ENCODE data around the gene SMARCB1. TPM values are rescaled to one million over a fixed set of nuclear protein-coding genes. Genes with fewer than 3 reads are reported as not detected.
A peak's percentile ranks its signal among the peaks of the same experiment; 100 is the strongest.
"Not testable (repeated sequence)": the region's sequence is repeated elsewhere in the genome, so short reads cannot be mapped to it uniquely, and the experiment has no call there.

SMARCB1 gene
- total RNA-seq, 2 experiments from 2014 or later, result 112 to 113 TPM

GRCh38 chr22:23857606-23858483 is 71.1 kb downstream of the SMARCB1 start, which contains the start of gene SLC2A11:
SLC2A11 (plus strand) TSS chr22:23857875; CDS start chr22:23858000, 125 bp downstream.
- Mint-ChIP-seq H3K27me3 (ENCODE audit: low read depth) (no peaks in the 10 kb centered on the region), H3K27ac (peak within 1 kb of the TSS; percentile 88), H3K4me1 (ENCODE audit: low read depth) (peaks cover 20% of the 10 kb centered on the region), H3K4me3 (peak within 1 kb of the TSS; percentile 89), H3K36me3 (ENCODE audit: low read depth) (no peaks in the 10 kb centered on the region), H3K9me3 (ENCODE audit: insufficient read depth) (no peaks in the 10 kb centered on the region)
- CTCF ChIA-PET, result interaction anchor here (0.6 to 4.9 kb wide), 18 partner anchors 9 to 299 kb away, joined by 3 to 54 read pairs (median 3); partner anchors contain the start of genes CHCHD10 and MIF
- ATAC-seq (peak; percentile 99), DNase-seq (peak; percentile 97)
- POLR2A ChIA-PET, result interaction anchor here (0.6 to 3.2 kb wide), 12 partner anchors 12 to 638 kb away, joined by 3 to 21 read pairs (median 4); partner anchors contain the start of genes DERL3 and MIF

GRCh38 chr22:23858484-23858815 is 71.7 kb downstream of the SMARCB1 start:
- POLR2A ChIA-PET, result interaction anchor here (0.6 to 3.2 kb wide), 4 partner anchors 14 to 638 kb away, joined by 3 to 21 read pairs (median 4); partner anchors contain the start of gene MIF
- CTCF ChIA-PET, result interaction anchor here (0.7 to 4.9 kb wide), 6 partner anchors 9 to 252 kb away, joined by 3 to 54 read pairs (median 7); partner anchors contain the start of gene MIF
- no peak for ATAC-seq
- Mint-ChIP-seq H3K4me3 (peak overlapping the region; percentile 89), H3K9me3 (ENCODE audit: insufficient read depth) (no peaks in the 10 kb centered on the region), H3K27me3 (ENCODE audit: low read depth) (no peaks in the 10 kb centered on the region), H3K4me1 (ENCODE audit: low read depth) (peaks cover 20% of the 10 kb centered on the region), H3K36me3 (ENCODE audit: low read depth) (no peaks in the 10 kb centered on the region), H3K27ac (peak overlapping the region; percentile 88)
- DNase-seq, result no peak

- Mint-ChIP-seq H3K4me3 (peak overlapping the region; percentile 89), H3K27ac (no peak overlapping the region)
Measured at GRCh38 chr22:23859201-23859600, 72.4 kb downstream of the SMARCB1 start.

GRCh38 chr22:23860187-23860586 is 73.4 kb downstream of the SMARCB1 start:
- DNase-seq; H3K36me3 Mint-ChIP-seq (ENCODE audit: low read depth); ATAC-seq; H3K27ac Mint-ChIP-seq; POLR2A ChIA-PET; H3K27me3 Mint-ChIP-seq (ENCODE audit: low read depth); H3K4me3 Mint-ChIP-seq; H3K9me3 Mint-ChIP-seq (ENCODE audit: insufficient read depth): not testable (repeated sequence)
- peaks cover 20% of the 10 kb centered on the region for H3K4me1 Mint-ChIP-seq (ENCODE audit: low read depth)
- CTCF ChIA-PET, result interaction anchor here (3.8 to 4.9 kb wide), 2 partner anchors 11 to 34 kb away, joined by 42 to 54 read pairs; partner anchors contain the start of gene MIF

More at GRCh38 chr22:23859201-23859600, 72.4 kb downstream of the SMARCB1 start:
- CTCF ChIA-PET, result interaction anchor here (2.0 to 4.9 kb wide), 4 partner anchors 10 to 89 kb away, joined by 5 to 54 read pairs (median 26); partner anchors contain the start of gene MIF
- Mint-ChIP-seq H3K27me3 (ENCODE audit: low read depth) (no peaks in the 10 kb centered on the region), H3K36me3 (ENCODE audit: low read depth) (no peaks in the 10 kb centered on the region), H3K4me1 (ENCODE audit: low read depth) (peaks cover 20% of the 10 kb centered on the region), H3K9me3 (ENCODE audit: insufficient read depth) (no peaks in the 10 kb centered on the region)
- ATAC-seq (no peak), DNase-seq (no peak)
- POLR2A ChIA-PET, result interaction anchor here (0.6 to 3.2 kb wide), 2 partner anchors 14 to 35 kb away, joined by 3 to 21 read pairs; partner anchors contain the start of gene MIF

DNA sequence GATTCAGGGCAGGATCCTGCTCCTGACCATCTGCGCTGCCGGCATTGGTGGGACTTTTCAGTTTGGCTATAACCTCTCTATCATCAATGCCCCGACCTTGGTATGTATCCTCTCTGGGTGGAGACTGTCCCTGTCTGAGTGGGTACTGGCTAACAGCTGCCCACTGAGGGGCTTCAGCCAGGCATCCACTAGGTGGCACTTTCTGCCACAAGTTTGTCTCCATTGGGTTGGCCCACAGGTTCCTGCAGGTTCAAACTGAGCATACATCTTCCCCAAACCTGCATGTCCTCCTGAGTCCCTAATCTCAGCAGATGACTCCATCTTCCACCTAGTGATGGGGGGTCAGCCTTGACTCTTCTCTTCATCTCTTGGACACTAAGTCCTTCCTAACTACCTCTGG is 75.3 kb downstream of the SMARCB1 start:
- Mint-ChIP-seq H3K4me3 (no peak overlapping the region), H3K4me1 (ENCODE audit: low read depth) (peaks cover 14% of the 10 kb centered on the region), H3K27ac (no peak overlapping the region), H3K36me3 (ENCODE audit: low read depth) (no peaks in the 10 kb centered on the region), H3K9me3 (ENCODE audit: insufficient read depth) (no peaks in the 10 kb centered on the region), H3K27me3 (ENCODE audit: low read depth) (no peaks in the 10 kb centered on the region)
- ATAC-seq (no peak), DNase-seq (peak; percentile 69)
- ChIA-PET POLR2A (no interaction called here), CTCF (interaction anchor here (0.7 to 3.2 kb wide), 2 partner anchors 31 to 184 kb away, joined by 3 to 29 read pairs; partner anchors contain the start of gene MIF)

DNA sequence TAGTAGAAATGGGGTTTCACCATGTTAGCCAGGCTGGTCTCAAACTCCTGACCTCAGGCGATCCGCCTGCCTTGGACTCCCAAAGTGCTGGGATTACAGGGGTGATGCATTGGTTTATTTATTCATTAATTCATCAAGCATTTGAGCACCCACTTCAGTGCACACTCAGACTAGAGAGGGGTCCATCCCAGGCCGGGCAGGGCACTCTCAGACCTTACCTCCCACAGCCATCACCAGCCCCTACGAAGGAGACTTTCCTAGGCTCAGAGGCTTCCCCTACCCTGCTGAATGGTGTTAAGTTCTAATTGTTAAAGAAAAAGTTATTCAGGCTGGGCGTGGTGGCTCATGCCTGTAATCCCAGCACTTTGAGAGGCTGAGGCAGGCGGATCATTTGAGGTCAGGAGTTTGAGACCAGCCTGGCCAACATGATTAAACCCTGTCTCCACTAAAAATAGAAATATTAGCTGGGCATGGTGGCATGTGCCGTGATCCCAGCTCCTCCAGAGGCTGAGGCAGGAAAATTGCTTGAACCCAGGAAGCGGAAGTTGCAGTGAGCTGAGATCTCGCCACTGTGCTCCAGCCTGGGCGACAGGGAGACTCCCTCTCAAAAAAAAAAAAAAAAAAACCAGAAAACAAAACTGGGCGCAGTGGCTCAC is 77.9 kb downstream of the SMARCB1 start:
- H3K4me3 Mint-ChIP-seq; ATAC-seq; H3K4me1 Mint-ChIP-seq (ENCODE audit: low read depth); POLR2A ChIA-PET; H3K27me3 Mint-ChIP-seq (ENCODE audit: low read depth); DNase-seq; H3K27ac Mint-ChIP-seq; H3K36me3 Mint-ChIP-seq (ENCODE audit: low read depth); H3K9me3 Mint-ChIP-seq (ENCODE audit: insufficient read depth): not testable (repeated sequence)
- CTCF ChIA-PET, result interaction anchor here (0.9 kb wide), 1 partner anchor 242 kb away, joined by 4 read pairs; no protein-coding TSS in a partner anchor

GRCh38 chr22:23868580-23868979 is 81.8 kb downstream of the SMARCB1 start:
- H3K4me1 Mint-ChIP-seq (ENCODE audit: low read depth), result no peaks in the 10 kb centered on the region
- ChIA-PET POLR2A (no interaction called here), CTCF (interaction anchor here (1.8 kb wide), 1 partner anchor 25 kb away, joined by 6 read pairs; the partner anchor contains the start of gene MIF)
- no peak overlapping the region for H3K27ac Mint-ChIP-seq
- H3K36me3 Mint-ChIP-seq (ENCODE audit: low read depth), result no peaks in the 10 kb centered on the region
- DNase-seq (no peak), ATAC-seq (no peak)
- no peaks in the 10 kb centered on the region for H3K27me3 Mint-ChIP-seq (ENCODE audit: low read depth)
- no peak overlapping the region for H3K4me3 Mint-ChIP-seq
- H3K9me3 Mint-ChIP-seq (ENCODE audit: insufficient read depth), result no peaks in the 10 kb centered on the region

DNA sequence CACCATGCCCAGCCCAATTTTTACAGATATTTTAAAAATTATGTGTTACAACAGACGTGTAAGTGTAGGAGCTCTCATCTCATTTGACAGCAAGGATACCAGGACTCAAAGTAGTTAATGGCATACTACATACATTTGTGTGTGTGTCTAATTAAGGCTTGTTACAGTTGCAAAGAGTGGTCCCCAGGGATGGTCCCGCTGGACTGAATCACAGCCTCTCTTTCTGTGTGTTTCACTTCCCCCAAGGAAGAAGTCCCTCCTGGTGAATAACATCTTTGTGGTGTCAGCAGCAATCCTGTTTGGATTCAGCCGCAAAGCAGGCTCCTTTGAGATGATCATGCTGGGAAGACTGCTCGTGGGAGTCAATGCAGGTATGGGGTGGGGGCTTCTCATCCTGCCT is 88.1 kb downstream of the SMARCB1 start:
- H3K27ac Mint-ChIP-seq, result no peak overlapping the region
- DNase-seq, result no peak
- no peaks in the 10 kb centered on the region for H3K27me3 Mint-ChIP-seq (ENCODE audit: low read depth)
- H3K9me3 Mint-ChIP-seq (ENCODE audit: insufficient read depth), result no peaks in the 10 kb centered on the region
- H3K4me3 Mint-ChIP-seq, result no peak overlapping the region
- H3K36me3 Mint-ChIP-seq (ENCODE audit: low read depth), result peaks cover 2% of the 10 kb centered on the region
- POLR2A ChIA-PET, result interaction anchor here (2.2 kb wide), 1 partner anchor 19 kb away, joined by 10 read pairs; the partner anchor contains the start of gene MIF
- no peaks in the 10 kb centered on the region for H3K4me1 Mint-ChIP-seq (ENCODE audit: low read depth)
- no peak for ATAC-seq
- CTCF ChIA-PET, result interaction anchor here (1.4 kb wide), 1 partner anchor 19 kb away, joined by 4 read pairs; the partner anchor contains the start of gene MIF

DNA sequence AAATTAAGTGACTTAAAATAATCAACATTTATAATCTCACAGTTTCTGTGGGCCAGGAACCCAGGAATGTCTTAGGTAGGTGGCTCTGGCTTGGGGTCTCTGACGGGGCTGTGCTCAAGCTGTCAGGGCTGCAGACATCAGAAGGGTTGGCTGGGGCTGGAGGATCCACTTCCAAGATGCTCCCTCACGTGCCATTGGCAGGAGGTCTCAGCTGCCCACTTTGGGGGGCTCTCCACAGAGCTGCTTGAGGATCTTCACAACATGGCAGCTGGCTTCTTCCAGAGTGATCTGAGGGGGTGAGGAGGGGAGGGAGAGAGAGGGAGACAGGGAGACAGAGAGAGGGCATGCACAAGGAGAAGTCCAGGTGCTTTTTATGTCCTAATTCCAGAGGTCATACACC is 89.0 kb downstream of the SMARCB1 start:
- H3K4me1 Mint-ChIP-seq (ENCODE audit: low read depth), result no peaks in the 10 kb centered on the region
- POLR2A ChIA-PET, result interaction anchor here (2.2 kb wide), 1 partner anchor 18 kb away, joined by 10 read pairs; the partner anchor contains the start of gene MIF
- no peak overlapping the region for H3K27ac Mint-ChIP-seq
- CTCF ChIA-PET, result interaction anchor here (1.4 kb wide), 1 partner anchor 18 kb away, joined by 4 read pairs; the partner anchor contains the start of gene MIF
- DNase-seq (no peak), ATAC-seq (no peak)
- no peak overlapping the region for H3K4me3 Mint-ChIP-seq
- no peaks in the 10 kb centered on the region for H3K9me3 Mint-ChIP-seq (ENCODE audit: insufficient read depth)
- H3K36me3 Mint-ChIP-seq (ENCODE audit: low read depth), result peaks cover 2% of the 10 kb centered on the region
- H3K27me3 Mint-ChIP-seq (ENCODE audit: low read depth), result no peaks in the 10 kb centered on the region

DNA sequence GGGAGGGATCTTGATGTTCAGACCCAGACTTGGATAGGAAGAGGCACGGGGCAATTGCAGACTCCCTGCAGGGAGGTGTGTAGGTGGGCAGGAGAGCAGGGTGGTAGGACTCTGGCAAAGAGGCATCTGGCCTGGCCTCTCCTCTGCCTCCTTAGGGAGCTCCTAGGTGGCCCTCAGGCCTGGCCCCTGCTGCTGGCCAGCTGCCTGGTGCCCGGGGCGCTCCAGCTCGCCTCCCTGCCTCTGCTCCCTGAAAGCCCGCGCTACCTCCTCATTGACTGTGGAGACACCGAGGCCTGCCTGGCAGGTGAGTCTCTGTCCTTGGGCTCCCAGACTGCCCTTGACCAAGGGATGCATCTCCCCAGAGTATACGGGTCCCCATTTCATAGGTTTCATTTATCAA is 90.8 kb downstream of the SMARCB1 start:
- Mint-ChIP-seq H3K27me3 (ENCODE audit: low read depth) (no peaks in the 10 kb centered on the region), H3K9me3 (ENCODE audit: insufficient read depth) (no peaks in the 10 kb centered on the region), H3K4me1 (ENCODE audit: low read depth) (no peaks in the 10 kb centered on the region), H3K4me3 (no peak overlapping the region), H3K27ac (no peak overlapping the region), H3K36me3 (ENCODE audit: low read depth) (peaks cover 2% of the 10 kb centered on the region)
- POLR2A ChIA-PET, result no interaction called here
- CTCF ChIA-PET, result no interaction called here
- DNase-seq (no peak), ATAC-seq (no peak)

GRCh38 chr22:23878219-23878618 is 91.5 kb downstream of the SMARCB1 start:
- no peaks in the 10 kb centered on the region for H3K27me3 Mint-ChIP-seq (ENCODE audit: low read depth)
- CTCF ChIA-PET, result no interaction called here
- no peak for ATAC-seq

More at GRCh38 chr22:23878219-23878618, 91.5 kb downstream of the SMARCB1 start:
- POLR2A ChIA-PET, result no interaction called here
- no peaks in the 10 kb centered on the region for H3K4me1 Mint-ChIP-seq (ENCODE audit: low read depth)
- peaks cover 2% of the 10 kb centered on the region for H3K36me3 Mint-ChIP-seq (ENCODE audit: low read depth)
- no peak overlapping the region for H3K4me3 Mint-ChIP-seq
- no peaks in the 10 kb centered on the region for H3K9me3 Mint-ChIP-seq (ENCODE audit: insufficient read depth)
- H3K27ac Mint-ChIP-seq, result no peak overlapping the region
- DNase-seq, result no peak
